H1 (cell line): ENCODE results near the gene SV2C. TPM values are rescaled to one million over a fixed set of nuclear protein-coding genes. Genes with fewer than 3 reads are reported as not detected.

Source experiments
- CTCF ChIA-PET: fragments of 300-600 bp; sonication (Branson Sonifier 250); formaldehyde crosslinking; loops from one replicate; lab custom pipeline; 2021; ENCODE audit not compliant: partially characterized antibody; lab: Charles Lee
- POLR2A ChIA-PET: fragments of 300-600 bp; sonication (Branson Sonifier 250); formaldehyde crosslinking; loops from one replicate; lab custom pipeline; 2021; ENCODE audit warnings: inconsistent platforms; ENCODE audit not compliant: partially characterized antibody; lab: Charles Lee
- DNase-seq, 2 experiments: peaks; one replicate each; pipeline versions ENCODE4 v3.0.0 to v3.0.0-alpha.2; 2010 to 2022; ENCODE audit warnings: low spot score in 2 of 2, low read depth in 1 of 2, mixed read lengths in 1 of 2
- FAIRE-seq: peaks from 2 replicates; lab custom pipeline; 2011; peaks lifted over from hg19 to GRCh38; lab: Jason Lieb, UNC
- H2AFZ ChIP-seq: 2 replicates; pipeline ENCODE4 v1.8.1; 2012; ENCODE audit warnings: low read length, inconsistent platforms
- H2AK5ac ChIP-seq: 2 replicates; pipeline ENCODE4 v1.6.1; 2013; ENCODE audit warnings: low read depth, low read length
- H2BK120ac ChIP-seq: replicated peaks from 2 replicates; pipeline ENCODE3; 2013; ENCODE audit warnings: low read depth, low read length, inconsistent platforms
- H2BK12ac ChIP-seq: 2 replicates; pipeline ENCODE4 v1.6.1; 2013; ENCODE audit warnings: low read depth, low read length
- H2BK15ac ChIP-seq: 2 replicates; pipeline ENCODE4 v1.6.1; 2013; ENCODE audit warnings: low read length
- H2BK20ac ChIP-seq: 2 replicates; pipeline ENCODE4 v1.6.1; 2013; ENCODE audit warnings: low read length
- H2BK5ac ChIP-seq: 2 replicates; pipeline ENCODE4 v1.6.1; 2013; ENCODE audit warnings: low read depth, low read length
- H3K14ac ChIP-seq: 2 replicates; pipeline ENCODE4 v1.6.1; 2013; ENCODE audit warnings: inconsistent platforms; ENCODE audit not compliant: insufficient read length
- H3K18ac ChIP-seq: 2 replicates; pipeline ENCODE4 v1.6.1; 2013; ENCODE audit warnings: low read length; ENCODE audit errors: extremely low read depth
- H3K23ac ChIP-seq: 2 replicates; pipeline ENCODE4 v1.6.1; 2013; ENCODE audit warnings: inconsistent platforms; ENCODE audit not compliant: insufficient read length
- H3K23me2 ChIP-seq: 2 replicates; pipeline ENCODE4 v1.6.1; 2013; ENCODE audit warnings: low read depth, low read length
- H3K27ac ChIP-seq: 2 replicates; pipeline ENCODE4 v1.6.1; 2011; ENCODE audit warnings: low read depth, low read length, inconsistent platforms
- H3K27me3 ChIP-seq, 4 experiments: replicated peaks in 1 of 4; 1 replicate in 1 of 4; 2 replicates in 3 of 4; pipeline versions ENCODE4 v1.6.1 to v1.8.1; 2011 to 2013; ENCODE audit warnings: low read length in 3 of 4, mild to moderate bottlenecking in 3 of 4, inconsistent platforms in 2 of 4, mixed read lengths in 2 of 4, moderate library complexity in 1 of 4; ENCODE audit not compliant: control insufficient read depth in 3 of 4, insufficient read depth in 3 of 4; ENCODE audit errors: extremely low read depth in 1 of 4
- H3K36me3 ChIP-seq, 4 experiments: 2 replicates each; pipeline versions ENCODE4 v1.6.1 to v1.8.1; 2011 to 2013; ENCODE audit warnings: mild to moderate bottlenecking in 4 of 4, low read length in 3 of 4, moderate library complexity in 2 of 4, control low read depth in 1 of 4, inconsistent platforms in 1 of 4; ENCODE audit not compliant: insufficient read depth in 4 of 4, control insufficient read depth in 2 of 4
- H3K4ac ChIP-seq: replicated peaks from 2 replicates; pipeline ENCODE3; 2013; ENCODE audit warnings: low read length, low read depth, mixed read lengths, inconsistent platforms; ENCODE audit not compliant: insufficient read length
- H3K4me1 ChIP-seq, 4 experiments: replicated peaks in 1 of 4; 1 replicate in 1 of 4; 2 replicates in 3 of 4; pipeline versions ENCODE4 v1.6.1 to v1.8.1; 2011 to 2013; ENCODE audit warnings: low read length in 3 of 4, inconsistent platforms in 2 of 4, mixed read lengths in 1 of 4; ENCODE audit not compliant: insufficient read depth in 4 of 4, control insufficient read depth in 3 of 4
- H3K4me2 ChIP-seq, 2 experiments: 2 replicates each; pipeline versions ENCODE4 v1.6.1 to v1.8.1; 2011 to 2013; ENCODE audit warnings: low read depth in 2 of 2, low read length in 2 of 2, control low read depth in 1 of 2, inconsistent platforms in 1 of 2, mild to moderate bottlenecking in 1 of 2; ENCODE audit not compliant: insufficient read depth in 1 of 2
- H3K4me3 ChIP-seq, 4 experiments: fragments of 200-600, 300-600 bp in 1 of 4; sonication (generic), shearing (Covaris generic), sonication (Bioruptor Twin) in 1 of 4; 2 replicates each; pipeline versions ENCODE4 v1.5.1 to v1.8.1; 2011 to 2016; ENCODE audit warnings: low read length in 4 of 4, low read depth in 3 of 4, control low read depth in 2 of 4, inconsistent platforms in 2 of 4, mild to moderate bottlenecking in 2 of 4, mixed read lengths in 1 of 4, moderate library complexity in 1 of 4; ENCODE audit not compliant: insufficient read depth in 2 of 4; ENCODE audit errors: extremely low read depth in 1 of 4
- H3K56ac ChIP-seq: replicated peaks from 2 replicates; pipeline ENCODE3; 2013; ENCODE audit warnings: low read depth, mild to moderate bottlenecking, mixed read lengths, low read length, inconsistent platforms; ENCODE audit not compliant: insufficient read length
- H3K79me1 ChIP-seq: 2 replicates; pipeline ENCODE4 v1.6.1; 2013; ENCODE audit warnings: low read depth, low read length, control low read depth
- H3K79me2 ChIP-seq, 2 experiments: 2 replicates each; pipeline versions ENCODE4 v1.6.1 to v1.8.1; 2012 to 2013; ENCODE audit warnings: low read length in 2 of 2, mild to moderate bottlenecking in 2 of 2, inconsistent platforms in 1 of 2; ENCODE audit not compliant: insufficient read depth in 2 of 2, control insufficient read depth in 1 of 2
- H3K9ac ChIP-seq, 4 experiments: replicated peaks in 1 of 4; 1 replicate in 1 of 4; 2 replicates in 3 of 4; pipeline versions ENCODE4 v1.6.1 to v1.8.1; 2011 to 2013; ENCODE audit warnings: low read depth in 3 of 4, low read length in 3 of 4, control low read depth in 2 of 4, mild to moderate bottlenecking in 2 of 4, moderate library complexity in 2 of 4, inconsistent platforms in 1 of 4; ENCODE audit errors: extremely low read depth in 1 of 4
- H3K9me3 ChIP-seq, 2 experiments: 2 replicates each; pipeline versions ENCODE4 v1.6.1 to v1.8.1; 2012 to 2013; ENCODE audit warnings: mild to moderate bottlenecking in 2 of 2, moderate library complexity in 2 of 2, control low read depth in 1 of 2, inconsistent platforms in 1 of 2, low read depth in 1 of 2, low read length in 1 of 2, mixed read lengths in 1 of 2; ENCODE audit not compliant: insufficient read depth in 2 of 2
- H4K20me1 ChIP-seq, 2 experiments: replicated peaks in 1 of 2; 2 replicates each; pipeline versions ENCODE3 to v1.8.1; 2011 to 2013; ENCODE audit warnings: inconsistent platforms in 2 of 2, low read length in 2 of 2, mild to moderate bottlenecking in 1 of 2; ENCODE audit not compliant: insufficient read depth in 2 of 2, control insufficient read depth in 1 of 2
- H4K5ac ChIP-seq: 2 replicates; pipeline ENCODE4 v1.6.1; 2013; ENCODE audit warnings: low read length, low read depth, mixed read lengths, inconsistent platforms; ENCODE audit not compliant: insufficient read length
- H4K8ac ChIP-seq: 2 replicates; pipeline ENCODE4 v1.8.0; 2013; ENCODE audit warnings: mild to moderate bottlenecking, moderate library complexity, low read length, inconsistent platforms; ENCODE audit not compliant: insufficient read depth; ENCODE audit errors: extremely low read depth
- H4K91ac ChIP-seq: replicated peaks from 2 replicates; pipeline ENCODE3; 2013; ENCODE audit warnings: low read length, mixed read lengths, inconsistent platforms; ENCODE audit not compliant: insufficient read length
- BRCA1 ChIP-seq: IDR thresholded peaks from 2 replicates; pipeline ENCODE4 v1.6.1; 2012; ENCODE audit warnings: low read depth, low read length, improper control_type of control experiment
- CEBPB ChIP-seq: IDR thresholded peaks from 2 replicates; pipeline ENCODE4 v1.6.1; 2012; ENCODE audit warnings: low read depth, low read length
- HDAC6 ChIP-seq: IDR thresholded peaks from one replicate; pipeline ENCODE4 v1.7.1; 2012; ENCODE audit warnings: low read depth, mild to moderate bottlenecking, inconsistent platforms, low read length, moderate library complexity
- KDM4A ChIP-seq: IDR thresholded peaks from one replicate; pipeline ENCODE4 v1.7.1; 2012; ENCODE audit warnings: low read depth, mild to moderate bottlenecking, moderate library complexity, low read length, inconsistent platforms; ENCODE audit not compliant: severe bottlenecking
- PHF8 ChIP-seq: fragments of 200-600 bp; sonication (generic); conservative IDR thresholded peaks from 2 replicates; pipeline ENCODE4 v1.7.1; 2012; ENCODE audit warnings: low read depth, mild to moderate bottlenecking, inconsistent platforms, low read length, moderate library complexity
- SAP30 ChIP-seq: fragments of 300-600 bp; sonication (generic); IDR thresholded peaks from 2 replicates; pipeline ENCODE4 v1.7.1; 2012; ENCODE audit warnings: low read length, moderate library complexity, mild to moderate bottlenecking, inconsistent platforms; ENCODE audit not compliant: insufficient read depth, insufficient replicate concordance
- SUZ12 ChIP-seq: fragments of 200-600 bp; sonication (generic); IDR thresholded peaks from 2 replicates; pipeline ENCODE4 v1.6.1; 2012; ENCODE audit warnings: mild to moderate bottlenecking, inconsistent platforms, low read length, moderate library complexity, mixed read lengths
- whole genome bisulfite sequencing, 2 experiments: shearing (Covaris generic) in 1 of 2; methylation state at CpG; one replicate each; pipeline versions ENCODE4 v1.1.6 to v1.1.7; 2013 to 2015; ENCODE audit warnings: low lambda C conversion rate in 2 of 2, mixed read lengths in 2 of 2, inconsistent platforms in 1 of 2, low coverage in 1 of 2, missing lambda C conversion rate in 1 of 2; ENCODE audit not compliant: insufficient replicate concordance in 2 of 2, insufficient coverage in 1 of 2, insufficient read length in 1 of 2; ENCODE audit errors: extremely low coverage in 1 of 2, missing lambda C conversion rate in 1 of 2; 5-methylcytosine and 5-hydroxymethylcytosine counted together
- polyA plus RNA-seq, 7 experiments: library from polyadenylated mRNA; depleted of rRNA in 3 of 7; stranded (reverse) in 5 of 7; unstranded in 2 of 7; fragments of >200 nt in 5 of 7; fragments of 200-250 nt in 2 of 7; gene quantifications; 1 replicate in 5 of 7; 2 replicates in 1 of 7; 4 replicates in 1 of 7; pipeline versions ENCODE4 v1.2.1 to v1.2.3, GENCODE V29; 2011 to 2013; ENCODE audit warnings: missing spikeins in 2 of 7, mixed read lengths in 2 of 7
- total RNA-seq: library from RNA; stranded (reverse); fragmentation: NEBNext Ultra II Directional; extraction: Animal tissue kit (Norgen Biotek cat#: 25700); gene quantifications from 2 replicates; pipeline ENCODE4 v1.2.1, GENCODE V29; 2021
- TF ChIP-seq, protein P1 (sequence below): IDR thresholded peaks from 2 replicates; pipeline ENCODE4 v1.6.1; 2012; ENCODE audit warnings: inconsistent platforms
- TF ChIP-seq, protein P2 (sequence below), 3 experiments: IDR thresholded peaks; 1 replicate in 2 of 3; 2 replicates in 1 of 3; pipeline versions ENCODE4 v1.5.1 to v1.6.1; 2011; ENCODE audit warnings: low read length in 3 of 3, mild to moderate bottlenecking in 3 of 3, inconsistent platforms in 2 of 3, low read depth in 1 of 3, moderate library complexity in 1 of 3; ENCODE audit not compliant: insufficient read depth in 1 of 3; ENCODE audit errors: control extremely low read depth in 1 of 3

The SV2C gene
- total and polyA plus RNA-seq, 2 of the 8 experiments (the other 6 are each of a cell fraction or from before 2014, with no cell fraction given): 0.08 to 0.24 TPM

DNA sequence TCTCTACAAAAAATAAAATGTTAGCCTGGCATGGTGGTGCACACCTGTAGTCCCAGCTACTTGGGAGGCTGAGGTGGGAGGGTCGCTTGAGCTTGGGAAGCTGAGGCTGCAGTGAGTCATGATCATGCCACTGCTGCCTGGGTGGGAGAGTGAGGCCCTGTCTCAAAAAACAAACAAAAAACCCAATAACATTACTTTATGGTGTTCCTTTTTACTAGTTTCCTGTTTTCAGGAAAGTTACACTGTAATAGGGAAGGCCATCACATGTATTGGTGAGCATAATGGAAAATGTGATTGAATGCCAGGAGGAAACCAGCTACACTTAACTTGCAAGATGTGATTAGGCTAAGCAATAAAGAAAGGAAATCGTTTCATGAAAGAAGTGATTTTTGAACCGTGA lies 42.7 kb downstream of the SV2C start:
- no peak overlapping the region for H2BK120ac ChIP-seq
- FAIRE-seq (no peak), DNase-seq (no peak)

More for the DNA sequence above, 42.7 kb downstream of the SV2C start:
- H3K9me3 ChIP-seq: no peaks in the 10 kb centered on the region
- H3K18ac ChIP-seq: no peak overlapping the region
- no peak overlapping the region for H2AFZ ChIP-seq
- POLR2A ChIA-PET: no interaction called here
- H2AK5ac ChIP-seq: no peak overlapping the region
- H4K20me1 ChIP-seq: no peaks in the 10 kb centered on the region
- no peak overlapping the region for H3K4ac ChIP-seq
- no peaks in the 10 kb centered on the region for H3K23me2 ChIP-seq
- H2BK12ac ChIP-seq: no peak overlapping the region
- no peak overlapping the region for H4K5ac ChIP-seq
- H3K23ac ChIP-seq: no peak overlapping the region
- H3K4me2 ChIP-seq: no peak overlapping the region
- no peak overlapping the region for H2BK20ac ChIP-seq
- H3K56ac ChIP-seq: no peak overlapping the region
- H2BK15ac ChIP-seq: no peak overlapping the region
- H3K79me2 ChIP-seq: no peaks in the 10 kb centered on the region
- WGBS, 2 experiments: 94% methylated on average over 3 of the region's 3 CpGs; no CpG with 5 or more reads in 1 of the 2 experiments
- H3K14ac ChIP-seq: no peak overlapping the region
- no peak overlapping the region for H3K27ac ChIP-seq
- CTCF ChIA-PET: no interaction called here
- H3K4me1 ChIP-seq: no peaks in the 10 kb centered on the region
- TF ChIP-seq PHF8: no peak
- TF ChIP-seq, protein P1, sequence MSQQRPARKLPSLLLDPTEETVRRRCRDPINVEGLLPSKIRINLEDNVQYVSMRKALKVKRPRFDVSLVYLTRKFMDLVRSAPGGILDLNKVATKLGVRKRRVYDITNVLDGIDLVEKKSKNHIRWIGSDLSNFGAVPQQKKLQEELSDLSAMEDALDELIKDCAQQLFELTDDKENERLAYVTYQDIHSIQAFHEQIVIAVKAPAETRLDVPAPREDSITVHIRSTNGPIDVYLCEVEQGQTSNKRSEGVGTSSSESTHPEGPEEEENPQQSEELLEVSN: no peak
- TF ChIP-seq, protein P2, sequence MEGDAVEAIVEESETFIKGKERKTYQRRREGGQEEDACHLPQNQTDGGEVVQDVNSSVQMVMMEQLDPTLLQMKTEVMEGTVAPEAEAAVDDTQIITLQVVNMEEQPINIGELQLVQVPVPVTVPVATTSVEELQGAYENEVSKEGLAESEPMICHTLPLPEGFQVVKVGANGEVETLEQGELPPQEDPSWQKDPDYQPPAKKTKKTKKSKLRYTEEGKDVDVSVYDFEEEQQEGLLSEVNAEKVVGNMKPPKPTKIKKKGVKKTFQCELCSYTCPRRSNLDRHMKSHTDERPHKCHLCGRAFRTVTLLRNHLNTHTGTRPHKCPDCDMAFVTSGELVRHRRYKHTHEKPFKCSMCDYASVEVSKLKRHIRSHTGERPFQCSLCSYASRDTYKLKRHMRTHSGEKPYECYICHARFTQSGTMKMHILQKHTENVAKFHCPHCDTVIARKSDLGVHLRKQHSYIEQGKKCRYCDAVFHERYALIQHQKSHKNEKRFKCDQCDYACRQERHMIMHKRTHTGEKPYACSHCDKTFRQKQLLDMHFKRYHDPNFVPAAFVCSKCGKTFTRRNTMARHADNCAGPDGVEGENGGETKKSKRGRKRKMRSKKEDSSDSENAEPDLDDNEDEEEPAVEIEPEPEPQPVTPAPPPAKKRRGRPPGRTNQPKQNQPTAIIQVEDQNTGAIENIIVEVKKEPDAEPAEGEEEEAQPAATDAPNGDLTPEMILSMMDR (IDR thresholded peaks at IDR 0.05; ENCODE audit: control extremely low read depth in 1 of 3, insufficient read depth in 1 of 3, low read depth in 1 of 3, low read length in 3 of 3): no peak
- no peak for TF ChIP-seq KDM4A
- no peak for TF ChIP-seq HDAC6
- TF ChIP-seq CEBPB: no peak
- TF ChIP-seq SUZ12: no peak
- no peak for TF ChIP-seq SAP30
- no peak for TF ChIP-seq BRCA1
- H3K27me3 ChIP-seq: no peaks in the 10 kb centered on the region
- no peak overlapping the region for H3K9ac ChIP-seq
- H3K79me1 ChIP-seq: no peaks in the 10 kb centered on the region
- no peaks in the 10 kb centered on the region for H3K36me3 ChIP-seq
- no peak overlapping the region for H3K4me3 ChIP-seq
- H4K91ac ChIP-seq: no peak overlapping the region
- no peak overlapping the region for H4K8ac ChIP-seq
- H2BK5ac ChIP-seq: no peak overlapping the region
